ENCODE results near the gene DYNLRB1. TPM values are rescaled to one million over a fixed set of nuclear protein-coding genes. Genes with fewer than 3 reads are reported as not detected.

The DYNLRB1 gene
- total and polyA plus RNA-seq, 2 of the 13 experiments (the other 11 are each of a cell fraction or from before 2014, with no cell fraction given): 140 to 244 TPM

DNA sequence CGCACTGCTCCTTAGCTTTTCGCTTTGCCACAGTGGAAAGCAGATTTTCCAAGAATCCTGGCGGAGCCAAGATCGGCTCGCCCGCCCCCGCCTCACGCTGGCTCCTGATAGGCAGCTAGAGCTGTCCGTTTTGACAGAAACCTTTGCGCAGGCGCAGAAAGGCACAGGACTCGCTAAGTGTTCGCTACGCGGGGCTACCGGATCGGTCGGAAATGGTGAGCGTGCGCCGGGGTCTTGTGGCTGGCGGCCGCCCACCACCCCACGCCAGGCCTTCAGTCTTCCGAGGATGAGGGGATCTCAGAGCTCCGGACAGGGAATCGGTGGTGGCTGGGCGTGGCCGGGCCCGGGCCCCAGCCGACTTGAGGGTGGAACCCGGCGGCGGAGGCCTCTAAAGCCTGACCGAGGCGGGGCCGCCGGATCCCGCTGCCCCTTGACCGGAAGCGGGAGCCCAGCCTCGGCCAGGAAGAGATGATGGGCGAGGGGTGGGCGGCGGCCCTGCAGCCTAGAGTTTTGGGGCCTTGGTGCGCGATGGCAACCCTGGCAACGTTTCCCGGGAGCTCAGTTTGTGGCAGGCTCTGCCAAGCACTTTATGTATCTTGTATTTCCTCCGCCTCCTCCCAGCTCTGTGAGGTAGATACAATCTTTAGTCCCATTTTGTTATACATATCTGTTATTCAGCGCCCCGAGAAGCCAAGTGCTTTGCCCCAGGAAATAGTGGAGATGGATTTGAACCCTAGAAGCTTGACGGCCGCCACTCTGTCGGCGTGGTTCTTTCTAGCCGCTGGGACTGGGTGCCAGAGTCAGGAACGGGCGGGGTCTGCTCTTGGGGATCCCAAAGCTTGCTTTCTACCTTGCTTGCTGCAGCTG lies at the start of gene DYNLRB1 (continued):
- peak; percentile 52; the same call in 1 of the 2 replicates for TF ChIP-seq ZNF20 (CRISPR knock-in tag; IDR thresholded peaks at IDR 0.05)
- peak; percentile 43; the same call in 1 of the 2 replicates for TF ChIP-seq FOXA3 (CRISPR knock-in tag; IDR thresholded peaks at IDR 0.05)
- TF ChIP-seq, protein P1, sequence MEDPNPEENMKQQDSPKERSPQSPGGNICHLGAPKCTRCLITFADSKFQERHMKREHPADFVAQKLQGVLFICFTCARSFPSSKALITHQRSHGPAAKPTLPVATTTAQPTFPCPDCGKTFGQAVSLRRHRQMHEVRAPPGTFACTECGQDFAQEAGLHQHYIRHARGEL (CRISPR knock-in tag; IDR thresholded peaks at IDR 0.05): no peak; the same call in 1 of the 2 replicates
- TF ChIP-seq ZBTB1 (CRISPR knock-in tag; IDR thresholded peaks at IDR 0.05; ENCODE audit: borderline replicate concordance): 0 out of 2 replicates have a peak, but pooled peaks have one; percentile 43
- peak; percentile 63; the same call in 1 of the 2 replicates for TF ChIP-seq JUN (CRISPR knock-in tag; IDR thresholded peaks at IDR 0.05)
- peak; percentile 49; the same call in 1 of the 2 replicates for TF ChIP-seq ZNF652 (CRISPR knock-in tag; IDR thresholded peaks at IDR 0.05; ENCODE audit: borderline replicate concordance, low read depth)
- TF ChIP-seq TCF7 (IDR thresholded peaks at IDR 0.05; ENCODE audit: low read depth): peak; percentile 26; the same call in 1 of the 2 replicates
- TF ChIP-seq ZNF44 (CRISPR knock-in tag; IDR thresholded peaks at IDR 0.05): peak; percentile 78; the same call in 1 of the 2 replicates
- TF ChIP-seq, protein P2, sequence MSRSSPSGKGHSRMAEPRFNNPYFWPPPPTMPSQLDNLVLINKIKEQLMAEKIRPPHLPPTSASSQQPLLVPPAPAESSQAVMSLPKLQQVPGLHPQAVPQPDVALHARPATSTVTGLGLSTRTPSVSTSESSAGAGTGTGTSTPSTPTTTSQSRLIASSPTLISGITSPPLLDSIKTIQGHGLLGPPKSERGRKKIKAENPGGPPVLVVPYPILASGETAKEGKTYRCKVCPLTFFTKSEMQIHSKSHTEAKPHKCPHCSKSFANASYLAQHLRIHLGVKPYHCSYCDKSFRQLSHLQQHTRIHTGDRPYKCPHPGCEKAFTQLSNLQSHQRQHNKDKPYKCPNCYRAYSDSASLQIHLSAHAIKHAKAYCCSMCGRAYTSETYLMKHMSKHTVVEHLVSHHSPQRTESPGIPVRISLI (CRISPR knock-in tag; IDR thresholded peaks at IDR 0.05; ENCODE audit: borderline replicate concordance): peak; percentile 26; the same call in 1 of the 2 replicates
- no peak; the same call in 1 of the 2 replicates for TF ChIP-seq ZNF788 (CRISPR knock-in tag; IDR thresholded peaks at IDR 0.05; ENCODE audit: borderline replicate concordance)
- peak; percentile 96 for TF ChIP-seq GABPB1 (CRISPR knock-in tag; IDR thresholded peaks at IDR 0.05)
- TF ChIP-seq ERF (CRISPR knock-in tag; IDR thresholded peaks at IDR 0.05): peak; percentile 99
- TF ChIP-seq ZNF124 (CRISPR knock-in tag; IDR thresholded peaks at IDR 0.05): peak; percentile 95
- TF ChIP-seq, protein P3, sequence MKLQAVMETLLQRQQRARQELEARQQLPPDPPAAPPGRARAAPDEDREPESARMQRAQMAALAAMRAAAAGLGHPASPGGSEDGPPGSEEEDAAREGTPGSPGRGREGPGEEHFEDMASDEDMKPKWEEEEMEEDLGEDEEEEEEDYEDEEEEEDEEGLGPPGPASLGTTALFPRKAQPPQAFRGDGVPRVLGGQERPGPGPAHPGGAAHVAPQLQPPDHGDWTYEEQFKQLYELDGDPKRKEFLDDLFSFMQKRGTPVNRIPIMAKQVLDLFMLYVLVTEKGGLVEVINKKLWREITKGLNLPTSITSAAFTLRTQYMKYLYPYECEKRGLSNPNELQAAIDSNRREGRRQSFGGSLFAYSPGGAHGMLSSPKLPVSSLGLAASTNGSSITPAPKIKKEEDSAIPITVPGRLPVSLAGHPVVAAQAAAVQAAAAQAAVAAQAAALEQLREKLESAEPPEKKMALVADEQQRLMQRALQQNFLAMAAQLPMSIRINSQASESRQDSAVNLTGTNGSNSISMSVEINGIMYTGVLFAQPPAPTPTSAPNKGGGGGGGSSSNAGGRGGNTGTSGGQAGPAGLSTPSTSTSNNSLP (IDR thresholded peaks at IDR 0.05; ENCODE audit: low read depth, low read length): peak; percentile 8; the same call in 1 of the 2 replicates
- TF ChIP-seq, protein P4, sequence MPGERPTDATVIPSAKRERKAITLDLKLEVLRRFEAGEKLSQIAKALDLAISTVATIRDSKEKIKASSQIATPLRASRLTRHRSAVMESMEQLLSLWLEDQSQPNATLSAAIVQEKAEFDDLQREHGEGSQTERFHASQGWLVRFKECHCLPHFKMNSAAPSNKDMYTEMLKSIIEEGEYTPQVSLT (CRISPR knock-in tag; IDR thresholded peaks at IDR 0.05; ENCODE audit: borderline replicate concordance, low read depth): 0 out of 2 replicates have a peak, but pooled peaks have one; percentile 95
- TF ChIP-seq PAX8 (CRISPR knock-in tag; IDR thresholded peaks at IDR 0.05; ENCODE audit: borderline replicate concordance): no peak
- TF ChIP-seq ZNF180 (CRISPR knock-in tag; IDR thresholded peaks at IDR 0.05; ENCODE audit: borderline replicate concordance, low read depth): no peak
- TF ChIP-seq, protein P5, sequence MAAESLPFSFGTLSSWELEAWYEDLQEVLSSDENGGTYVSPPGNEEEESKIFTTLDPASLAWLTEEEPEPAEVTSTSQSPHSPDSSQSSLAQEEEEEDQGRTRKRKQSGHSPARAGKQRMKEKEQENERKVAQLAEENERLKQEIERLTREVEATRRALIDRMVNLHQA (CRISPR knock-in tag; IDR thresholded peaks at IDR 0.05): 0 out of 2 replicates have a peak, but pooled peaks have one; percentile 81
- TF ChIP-seq CBX1 (IDR thresholded peaks at IDR 0.05; ENCODE audit: low read depth): peak; percentile 92
- TF ChIP-seq, protein P6, sequence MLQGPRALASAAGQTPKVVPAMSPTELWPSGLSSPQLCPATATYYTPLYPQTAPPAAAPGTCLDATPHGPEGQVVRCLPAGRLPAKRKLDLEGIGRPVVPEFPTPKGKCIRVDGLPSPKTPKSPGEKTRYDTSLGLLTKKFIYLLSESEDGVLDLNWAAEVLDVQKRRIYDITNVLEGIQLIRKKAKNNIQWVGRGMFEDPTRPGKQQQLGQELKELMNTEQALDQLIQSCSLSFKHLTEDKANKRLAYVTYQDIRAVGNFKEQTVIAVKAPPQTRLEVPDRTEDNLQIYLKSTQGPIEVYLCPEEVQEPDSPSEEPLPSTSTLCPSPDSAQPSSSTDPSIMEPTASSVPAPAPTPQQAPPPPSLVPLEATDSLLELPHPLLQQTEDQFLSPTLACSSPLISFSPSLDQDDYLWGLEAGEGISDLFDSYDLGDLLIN (CRISPR knock-in tag; IDR thresholded peaks at IDR 0.05; ENCODE audit: borderline replicate concordance): no peak; the same call in 1 of the 2 replicates
- TF ChIP-seq SMARCC2 (IDR thresholded peaks at IDR 0.05): no peak

All from HepG2 (cell line).